Stimulated activated CD4-positive, alpha-beta T cell treated with anti-CD3 and anti-CD28 coated beads, Interleukin-1b, Interleukin-23, amount 100 ng/mL, for 4 hours (primary cell): ENCODE results near the gene TK1.

Experiments
- DNase-seq, 2 donors: peaks; one replicate each; pipeline ENCODE4 v3.0.0-alpha.2; 2020; ENCODE audit warnings: low read depth in 2 of 2

Gene TK1

DNA sequence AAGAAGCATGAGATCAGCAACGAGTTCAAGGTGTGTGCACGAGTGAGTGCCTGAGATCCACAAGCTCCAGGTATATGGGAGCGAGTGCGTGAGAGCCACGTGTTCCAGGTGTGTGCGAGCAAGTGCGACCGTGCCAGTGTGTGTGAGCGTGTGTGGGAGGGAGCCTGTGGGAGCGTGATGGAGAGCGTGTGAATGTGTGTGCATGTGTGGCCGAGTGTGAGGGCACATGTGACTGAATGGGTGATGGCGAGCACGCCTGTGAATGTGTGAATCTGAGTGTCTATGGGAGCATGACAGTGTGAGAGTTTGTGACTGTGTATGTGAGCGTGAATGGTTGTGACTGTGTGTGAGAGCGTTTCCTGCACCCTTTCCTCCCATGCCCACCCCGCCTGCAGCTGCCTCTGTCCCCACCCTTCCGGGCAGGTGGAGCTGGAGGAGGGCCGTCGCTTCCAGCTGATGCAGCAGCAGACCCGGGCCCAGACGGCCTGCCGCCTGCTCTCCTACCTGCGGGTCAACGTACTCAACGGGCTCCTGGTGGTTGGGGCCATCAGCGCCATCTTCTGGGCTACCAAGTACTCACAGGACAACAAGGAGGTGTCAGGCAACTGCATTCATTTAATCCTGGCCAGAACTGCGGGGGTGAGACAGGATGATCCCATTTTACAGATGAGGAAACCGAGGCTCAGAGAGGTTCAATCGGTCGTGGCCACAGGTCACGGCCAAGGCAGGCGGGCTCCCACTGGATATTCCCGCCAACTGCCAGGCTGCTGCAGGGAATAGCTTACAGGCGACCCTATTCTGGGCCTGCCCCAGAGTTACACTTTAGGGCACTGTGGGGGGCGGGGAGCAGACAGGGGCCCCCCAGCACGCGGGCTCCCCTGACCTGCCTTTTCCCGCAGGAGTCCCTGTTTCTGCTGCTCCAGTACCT is 52.6 kb downstream of the TK1 start:
- peak; percentile 58 to 62 for DNase-seq

DNA sequence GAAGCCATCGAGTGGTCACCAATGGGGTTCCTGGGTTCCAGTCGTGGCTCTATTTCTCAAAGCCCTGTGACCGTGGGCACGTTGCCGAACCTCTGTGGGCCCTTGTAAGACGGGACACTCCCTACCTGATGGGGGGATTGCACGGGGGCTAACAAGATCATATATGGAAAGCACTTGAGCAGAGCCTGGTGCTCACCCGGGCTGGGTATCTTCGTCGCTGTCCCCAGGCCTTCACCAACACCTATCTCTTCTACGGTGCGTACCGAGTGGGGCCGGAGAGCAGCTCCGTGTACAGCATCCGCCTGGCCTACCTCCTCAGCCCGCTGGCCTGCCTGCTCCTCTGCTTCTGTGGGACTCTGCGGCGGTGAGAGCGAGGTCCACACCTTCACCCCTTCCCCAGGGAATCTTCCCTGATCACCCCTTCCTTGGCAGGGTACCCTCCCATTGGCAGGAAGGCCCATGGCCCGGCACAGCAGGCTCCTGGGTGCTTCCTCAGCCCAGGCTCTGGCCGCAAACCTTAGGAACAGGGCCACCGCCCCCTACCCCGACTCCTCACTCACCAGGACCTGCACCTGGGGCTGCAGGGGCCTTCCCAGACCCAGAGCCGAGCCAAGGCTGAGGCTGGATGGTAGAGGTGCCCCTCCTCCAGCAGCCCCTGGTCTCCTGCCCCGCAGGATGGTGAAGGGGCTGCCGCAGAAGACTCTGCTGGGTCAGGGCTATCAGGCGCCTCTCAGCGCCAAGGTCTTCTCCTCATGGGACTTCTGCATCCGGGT is 53.5 kb downstream of the TK1 start:
- DNase-seq, result no peak

DNA sequence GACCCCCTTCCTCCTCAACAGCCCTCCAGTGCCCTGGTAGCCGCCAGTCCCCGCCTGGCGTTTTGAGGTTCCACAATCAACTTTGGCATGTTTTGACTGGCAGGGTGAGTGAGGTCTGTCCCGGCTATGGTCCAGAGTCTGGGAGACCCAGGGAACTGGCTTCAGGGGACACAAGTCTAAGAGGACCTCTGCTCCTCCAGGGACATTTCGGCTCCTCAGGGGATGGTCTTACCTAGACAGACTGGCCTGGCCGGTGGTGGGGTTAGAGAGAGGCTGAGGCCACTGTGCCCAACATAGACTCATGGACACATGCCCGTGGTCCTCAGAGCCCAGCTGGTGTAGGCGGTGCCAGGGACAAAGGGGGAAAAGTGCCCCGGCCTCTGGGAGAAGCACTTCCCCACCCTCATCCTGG is 54.1 kb downstream of the TK1 start:
- no peak for DNase-seq

DNA sequence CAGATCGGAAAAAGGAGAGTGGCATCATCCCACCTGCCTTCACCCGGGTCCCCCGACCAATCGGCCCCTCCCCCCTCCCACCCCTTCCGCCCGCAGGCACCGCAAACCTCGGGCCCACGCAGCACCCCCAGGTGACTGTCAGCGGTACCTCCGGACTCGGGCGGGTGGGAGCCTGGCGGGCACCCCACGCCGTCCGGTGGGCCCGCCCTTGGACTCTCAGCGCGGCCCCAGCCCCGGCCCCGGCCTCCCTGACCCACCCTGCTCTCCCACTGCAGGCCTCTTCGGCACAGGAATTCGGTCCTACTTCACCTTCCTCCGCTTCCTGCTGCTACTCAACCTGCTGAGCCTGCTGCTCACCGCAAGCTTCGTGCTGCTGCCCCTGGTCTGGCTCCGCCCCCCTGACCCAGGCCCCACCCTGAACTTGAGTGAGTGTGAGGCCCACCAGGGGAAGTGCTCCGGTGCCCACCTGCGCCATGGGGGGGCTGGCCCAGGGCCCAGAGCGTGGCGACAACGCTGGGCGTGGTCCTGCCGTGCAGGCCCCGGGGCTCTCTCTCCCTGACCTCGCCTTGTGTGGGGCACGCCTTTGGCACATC is 54.7 kb downstream of the TK1 start:
- DNase-seq, result peak; percentile 53 to 60

DNA sequence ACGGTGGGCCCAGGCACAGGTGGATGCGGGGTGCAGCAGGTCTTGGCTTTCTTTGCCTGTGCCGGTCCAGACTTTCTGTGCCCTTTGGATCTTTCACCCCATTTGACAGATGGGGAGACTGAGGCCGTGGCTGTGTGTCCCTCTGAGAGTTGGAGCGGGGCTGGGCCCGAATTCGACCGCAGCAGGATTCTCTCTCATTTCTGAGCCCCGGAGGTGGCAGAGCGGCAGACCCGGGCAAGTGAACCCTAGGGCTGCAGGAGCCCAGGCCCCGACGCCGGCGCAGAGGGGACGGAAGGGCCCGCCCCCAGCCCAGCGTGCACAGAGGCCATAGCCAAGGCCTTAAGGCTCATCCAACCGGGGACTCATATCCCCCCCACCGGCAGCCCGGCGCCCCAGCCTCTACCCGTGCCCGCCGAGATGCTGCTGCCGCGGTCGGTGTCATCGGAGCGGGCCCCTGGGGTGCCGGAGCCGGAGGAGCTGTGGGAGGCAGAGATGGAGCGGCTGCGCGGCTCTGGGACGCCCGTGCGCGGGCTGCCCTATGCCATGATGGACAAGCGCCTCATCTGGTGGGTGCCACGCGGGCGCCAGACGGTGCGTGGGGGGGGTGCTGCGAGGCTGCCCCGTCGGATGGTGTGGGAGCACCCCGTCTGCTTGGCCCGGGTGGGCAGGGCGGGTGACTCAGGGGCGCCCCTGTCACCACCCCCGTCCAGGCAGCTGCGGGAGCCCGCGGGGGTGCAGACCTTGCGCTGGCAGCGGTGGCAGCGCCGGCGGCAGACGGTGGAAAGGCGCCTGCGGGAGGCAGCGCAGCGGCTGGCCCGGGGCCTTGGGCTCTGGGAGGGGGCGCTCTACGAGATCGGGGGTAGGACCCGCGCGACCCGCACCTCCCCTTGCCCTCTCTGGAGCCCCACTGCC is 55.4 kb downstream of the TK1 start:
- DNase-seq, result peak; percentile 58

DNA sequence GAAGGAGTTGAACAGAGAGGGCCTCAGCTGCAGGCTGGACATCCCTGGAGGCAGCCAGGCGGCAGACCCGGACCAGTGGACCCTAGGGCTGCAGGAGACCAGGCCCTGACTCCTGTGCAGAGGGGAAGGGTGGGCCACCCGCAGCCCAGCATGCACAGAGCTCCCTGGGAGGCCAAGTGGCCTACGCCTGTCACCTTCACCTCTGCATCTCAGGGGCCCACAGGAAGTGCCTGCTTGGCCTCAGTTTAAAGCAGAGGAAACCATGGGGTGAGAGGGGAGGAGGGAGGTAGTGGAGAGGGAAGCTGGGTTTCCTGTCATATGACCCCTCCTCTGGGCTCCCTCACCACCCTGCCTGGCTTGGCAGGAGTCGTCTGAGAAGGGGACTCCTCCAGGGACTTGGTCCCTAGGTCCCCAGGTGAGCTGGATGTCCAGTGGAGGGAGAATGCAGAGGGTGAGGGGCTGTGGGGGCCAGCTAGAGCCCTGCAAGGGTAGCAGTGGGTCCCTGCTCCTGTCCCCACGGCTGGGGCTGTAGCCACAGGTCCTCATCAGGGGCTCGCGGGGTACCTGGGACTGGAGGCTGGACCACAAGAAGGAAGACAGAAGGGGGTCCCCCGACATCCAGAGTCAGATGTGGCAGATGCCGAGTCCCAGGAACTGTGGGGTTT is 56.3 kb downstream of the TK1 start, which contains the start of gene TMC8:
Gene TMC8, plus strand, starts transcription at position 335 of the 665 bp plus-strand sequence. CDS start 818 bp downstream, outside the sequence.
- peak in 1 of 2 donors; percentile 40 for DNase-seq

DNA sequence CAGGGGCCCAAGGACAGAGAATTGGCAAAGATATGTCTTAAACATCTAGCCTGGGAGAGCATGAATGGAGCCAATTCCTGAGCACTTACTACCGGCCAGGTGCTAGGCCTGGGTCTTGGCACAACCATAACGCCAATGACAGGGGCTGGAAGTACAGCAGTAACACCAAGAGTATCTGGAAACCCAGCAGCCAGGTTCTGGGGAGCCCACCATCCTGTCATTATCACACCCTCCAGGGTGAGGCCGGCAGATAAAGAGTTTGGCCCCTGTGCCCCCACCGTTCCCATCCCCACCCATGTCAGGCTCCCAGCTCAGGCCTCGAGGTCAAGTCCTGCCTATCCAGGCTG is 56.8 kb downstream of the TK1 start:
- no peak for DNase-seq

DNA sequence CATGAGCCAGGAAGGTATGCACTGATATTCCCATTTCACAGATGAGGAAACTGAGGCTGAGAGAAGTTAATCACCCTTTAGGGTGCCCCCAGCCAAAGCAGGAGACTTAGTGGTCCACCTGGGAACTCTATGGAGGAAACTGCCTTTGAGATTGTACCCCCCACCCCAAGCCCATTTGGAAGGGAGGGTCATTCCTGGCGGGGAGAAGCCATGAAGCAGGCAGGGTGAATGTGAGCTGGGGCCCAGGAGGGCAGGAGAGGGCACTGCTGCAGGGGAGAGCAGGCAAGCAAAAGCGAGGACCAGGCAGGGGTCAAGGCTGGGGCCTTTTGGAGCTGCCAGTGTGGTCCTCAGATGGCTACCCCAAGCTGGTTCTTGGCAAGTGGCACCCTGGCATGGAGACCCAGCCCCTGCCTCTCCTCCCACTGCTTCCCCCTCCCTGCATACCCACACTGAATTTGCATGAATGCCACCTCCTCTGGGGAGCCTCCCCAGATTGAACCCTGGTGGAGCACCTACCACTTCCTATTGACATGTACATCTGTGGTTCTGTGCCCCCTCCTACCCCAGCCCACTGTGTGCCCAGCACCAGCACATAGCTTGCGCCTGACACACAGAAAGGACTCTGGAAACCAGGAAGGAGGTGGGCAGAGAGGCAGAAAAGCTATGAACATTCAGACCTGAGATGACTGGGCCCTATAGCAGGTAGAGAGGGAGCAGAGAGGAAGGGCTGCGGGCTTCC is 57.3 kb downstream of the TK1 start:
- no peak for DNase-seq

DNA sequence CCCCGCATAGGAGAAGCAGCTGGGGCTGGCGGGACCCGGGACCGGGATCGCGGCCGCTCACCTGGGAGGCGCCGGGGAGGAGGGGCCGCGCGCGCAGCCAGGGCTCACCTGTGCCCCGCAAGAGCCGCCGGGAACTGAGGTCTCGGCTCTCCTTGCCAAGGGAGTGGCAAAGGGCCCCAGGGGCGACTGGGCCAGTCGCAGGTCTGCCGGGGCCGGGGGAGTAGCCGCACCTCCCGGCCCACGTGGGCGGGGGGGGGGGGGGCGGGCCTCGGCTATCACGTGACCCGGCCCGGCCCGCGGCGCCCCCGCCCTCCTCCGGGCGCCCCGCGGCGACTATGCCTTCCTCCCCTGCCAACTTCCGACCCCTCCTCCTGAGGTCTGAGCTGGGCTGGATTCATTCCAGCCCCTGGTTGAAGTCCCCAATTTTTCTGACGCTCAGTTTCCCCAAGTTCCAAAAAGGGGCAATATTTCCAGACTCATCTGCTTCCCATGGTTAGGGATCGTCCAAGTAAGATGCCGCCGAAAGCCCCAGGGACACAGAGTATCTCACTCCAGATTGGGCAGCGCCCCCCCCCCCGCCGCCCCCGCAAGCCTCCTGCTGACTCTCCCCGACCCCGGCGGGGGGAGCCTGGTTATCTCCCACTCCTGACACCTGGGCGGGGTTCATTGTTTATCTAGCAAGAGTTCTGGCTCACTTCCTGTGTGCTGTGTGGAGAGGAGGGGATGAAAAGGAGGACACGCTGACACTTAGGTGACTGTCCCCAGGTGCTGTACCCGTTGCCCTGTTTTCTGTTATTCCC is 58.1 kb downstream of the TK1 start, which contains the start of gene TMC6:
Gene TMC6, minus strand, starts transcription at position 205 of the 800 bp plus-strand sequence. CDS start 1,923 bp downstream, outside the sequence.
- peak in 1 of 2 donors; percentile 54 for DNase-seq

DNA sequence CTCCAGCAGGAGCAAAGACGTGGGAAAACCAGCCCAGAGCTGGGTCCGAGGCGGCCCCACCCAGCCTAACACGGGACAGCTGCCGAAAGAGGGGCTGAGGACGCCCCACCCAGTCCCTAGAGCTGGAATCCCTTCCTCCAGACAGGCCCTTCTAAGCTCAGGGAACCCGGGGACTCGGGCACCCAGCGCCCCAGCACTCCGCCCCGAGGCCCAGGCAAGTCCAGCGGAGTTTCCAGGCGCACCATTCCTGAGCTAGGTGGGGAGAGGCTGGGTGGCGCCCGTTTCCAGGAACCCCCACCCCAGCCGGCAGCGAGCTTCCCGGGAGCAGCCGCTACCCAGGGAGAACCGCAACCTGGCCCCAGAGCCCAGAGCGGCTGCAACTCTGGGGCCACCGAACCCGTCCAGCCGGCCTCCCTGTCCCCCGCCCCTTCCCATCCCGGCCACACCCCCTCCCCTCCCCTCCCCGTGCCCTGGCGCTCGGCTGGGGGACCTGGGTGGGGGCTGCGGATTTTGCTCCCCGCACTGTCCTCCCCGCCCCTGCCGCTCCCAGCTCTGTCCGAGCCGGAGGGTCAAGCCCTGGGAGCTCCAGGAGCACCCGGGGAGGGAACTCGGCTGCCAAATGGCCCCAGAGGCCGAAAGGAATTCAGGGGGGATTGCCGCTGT is 58.8 kb downstream of the TK1 start:
- no peak for DNase-seq

DNA sequence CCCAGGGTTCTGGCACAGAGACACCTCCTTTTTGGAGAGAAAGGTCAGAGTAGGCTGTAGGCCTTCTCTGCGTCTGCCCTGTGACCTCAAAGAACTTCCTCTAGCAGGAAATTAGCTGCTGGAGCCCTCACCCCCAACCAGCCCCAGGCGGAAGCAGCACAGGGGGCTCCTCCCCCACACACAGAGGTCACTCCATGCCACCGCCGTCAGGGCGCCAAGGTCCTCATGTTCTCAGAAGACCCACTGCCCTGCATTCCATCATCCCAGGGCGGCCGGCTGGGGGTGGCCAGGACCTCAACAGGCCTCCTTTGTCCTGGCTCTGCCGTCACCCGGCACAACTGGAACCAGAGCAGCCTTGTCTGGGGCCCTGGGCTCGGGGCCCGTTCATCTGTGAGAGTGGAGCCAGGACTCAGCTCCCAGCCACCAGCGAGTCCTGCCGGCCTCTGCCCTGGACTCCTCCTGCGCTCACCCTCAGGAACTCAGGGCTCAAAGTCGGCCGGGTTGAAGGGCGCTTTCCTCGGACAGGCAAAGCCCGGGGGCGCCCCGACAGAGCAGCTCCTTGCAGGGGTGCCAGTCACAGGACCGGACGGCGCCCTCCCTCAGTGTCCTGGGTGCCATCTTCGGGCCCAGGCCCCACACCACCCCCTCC is 59.5 kb downstream of the TK1 start:
- peak in 1 of 2 donors; percentile 47 for DNase-seq

DNA sequence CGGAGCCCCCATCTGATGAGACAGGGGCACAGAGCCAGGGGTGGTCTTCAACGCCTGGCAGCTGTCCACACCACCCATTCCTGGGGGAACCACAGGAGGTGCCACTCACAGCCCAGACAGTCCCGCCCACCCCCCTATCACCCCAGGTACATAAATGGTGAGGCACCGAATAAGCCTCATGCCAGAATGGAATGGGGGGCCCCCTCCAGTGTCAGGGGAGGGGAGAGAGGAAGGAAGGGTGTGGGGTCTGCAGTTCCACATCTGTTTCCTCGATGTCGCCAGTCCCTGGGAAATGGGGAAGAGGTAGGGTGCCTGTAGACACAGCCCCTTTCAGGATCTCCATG is 60.0 kb downstream of the TK1 start:
- no peak for DNase-seq

DNA sequence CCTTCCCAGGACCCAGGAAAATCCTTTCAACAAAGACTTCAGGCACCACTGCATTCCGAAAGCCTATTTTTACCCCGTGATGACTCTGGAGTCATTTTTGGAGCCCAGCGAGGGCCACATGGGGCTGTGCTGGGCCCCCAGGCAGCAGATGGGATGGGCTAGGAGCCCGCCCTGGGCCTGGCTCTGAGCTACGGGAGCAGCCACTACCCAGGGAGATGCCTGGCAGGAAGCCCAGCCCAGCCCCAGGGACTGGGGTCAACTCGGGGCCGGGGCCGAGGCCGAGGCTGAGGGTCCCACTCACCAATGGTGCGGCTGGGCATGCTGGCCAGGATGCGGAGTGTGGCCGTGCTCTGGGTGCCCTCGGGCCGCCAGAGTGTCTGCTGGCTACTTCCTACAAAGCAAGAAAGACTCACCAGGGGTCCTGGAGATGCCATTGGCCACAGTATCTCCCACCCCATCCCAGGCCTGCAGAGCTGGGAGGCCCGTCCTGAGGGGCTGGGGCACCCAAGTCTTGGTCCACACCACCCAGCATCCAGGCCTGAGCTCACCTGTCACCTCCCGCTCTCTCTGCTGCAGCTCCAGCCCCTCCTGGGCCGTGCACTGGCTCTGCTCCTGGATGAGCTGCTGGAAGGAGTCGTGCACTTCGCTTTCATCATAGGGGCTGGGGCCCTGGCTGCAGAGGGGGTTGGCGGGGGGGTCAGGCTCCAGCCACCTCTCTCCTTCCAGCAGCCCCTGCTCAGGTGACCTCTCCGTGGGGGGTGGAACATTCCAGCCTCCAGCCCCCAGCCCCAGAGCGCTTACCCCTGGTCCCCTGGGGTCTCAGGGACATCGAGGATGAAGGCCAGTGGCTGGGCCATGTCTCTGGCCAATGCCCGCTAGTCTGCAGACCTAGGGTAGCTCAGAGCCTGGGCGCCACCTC is 60.6 kb downstream of the TK1 start:
- DNase-seq, result no peak

DNA sequence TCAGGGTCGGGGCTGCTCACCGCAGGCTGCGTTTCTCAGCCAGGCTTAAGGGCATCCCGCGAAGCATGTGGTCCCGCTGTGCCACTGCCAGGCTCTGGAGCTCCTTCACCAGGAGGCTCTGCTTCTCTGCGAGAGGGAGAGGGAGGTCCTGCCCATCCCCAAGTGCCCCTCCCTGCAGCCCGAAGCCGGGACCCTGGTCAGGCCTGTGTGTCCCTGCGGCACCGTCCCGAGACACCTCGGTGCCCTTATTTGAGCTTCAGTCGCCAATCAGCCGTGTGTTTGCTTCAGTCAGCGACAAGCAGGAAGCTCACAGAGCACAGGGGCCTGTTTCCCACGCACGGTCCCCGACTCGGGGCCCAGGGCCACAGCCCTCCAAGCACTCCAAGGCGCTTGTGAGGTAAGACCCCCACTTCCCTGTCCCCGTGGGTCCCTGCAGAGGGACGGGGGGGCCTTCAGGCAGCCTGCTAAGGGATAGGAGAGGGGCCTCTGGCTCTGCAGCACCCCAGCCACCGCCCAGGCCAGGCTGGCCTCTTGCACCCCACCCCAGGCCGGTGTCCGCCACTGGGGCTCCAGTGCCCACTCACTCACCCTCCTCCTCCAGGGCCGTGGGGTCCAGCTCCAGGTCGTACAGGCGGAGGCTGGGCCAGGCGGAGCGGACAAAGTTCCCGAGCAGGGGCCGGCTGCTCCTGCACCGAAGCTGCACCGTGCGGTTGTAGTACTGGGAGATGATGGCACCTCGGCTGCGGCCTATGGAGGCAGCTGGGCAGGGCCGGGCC is 61.5 kb downstream of the TK1 start:
- DNase-seq, result peak in 1 of 2 donors; percentile 39

DNA sequence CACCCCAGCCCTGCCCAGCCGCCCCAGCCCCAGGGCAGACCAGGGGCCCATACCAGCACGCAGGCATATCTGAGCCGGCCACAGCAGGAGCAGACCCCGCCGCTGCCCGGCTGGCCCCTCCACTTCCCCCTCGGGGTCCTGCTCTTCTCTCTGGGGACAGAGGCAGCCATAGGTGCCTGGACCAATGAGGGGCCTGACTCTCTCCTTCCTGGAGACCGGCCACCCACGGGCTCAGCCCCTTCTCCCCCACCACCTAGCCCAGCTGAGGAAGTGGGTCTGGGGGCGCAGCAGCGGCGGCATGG is 62.1 kb downstream of the TK1 start:
- DNase-seq, result no peak
